HepG2 (cell line): Measurements from ENCODE around the gene IGF2BP1. TPM values are rescaled to one million over a fixed set of nuclear protein-coding genes. Genes with fewer than 3 reads are reported as not detected.

Source experiments
- MTA1 ChIP-seq: sonication (generic); formaldehyde crosslinking; IDR thresholded peaks from 2 replicates; pipeline ENCODE4 v1.4.0; 2020; ENCODE audit warnings: missing genetic modification reagents, mild to moderate bottlenecking, borderline replicate concordance
- MZF1 ChIP-seq: sonication (generic); formaldehyde crosslinking; IDR thresholded peaks from 2 replicates; pipeline ENCODE4 v1.8.1; 2023; ENCODE audit warnings: mild to moderate bottlenecking, missing genetic modification reagents, borderline replicate concordance
- NCOA5 ChIP-seq: sonication (generic); formaldehyde crosslinking; IDR thresholded peaks from 2 replicates; pipeline ENCODE4 v1.4.0; 2020; ENCODE audit warnings: missing genetic modification reagents
- PHF8 ChIP-seq: sonication (generic); formaldehyde crosslinking; IDR thresholded peaks from 2 replicates; pipeline ENCODE4 v1.5.0; 2020; ENCODE audit warnings: missing genetic modification reagents
- SAP130 ChIP-seq: IDR thresholded peaks from 2 replicates; pipeline ENCODE4 v1.6.1; 2016; ENCODE audit warnings: low read depth
- SOX5 ChIP-seq: IDR thresholded peaks from 2 replicates; pipeline ENCODE4 v1.6.1; 2016; ENCODE audit warnings: borderline replicate concordance
- ZFAT ChIP-seq: sonication (generic); formaldehyde crosslinking; conservative IDR thresholded peaks from 2 replicates; pipeline ENCODE4 v1.8.1; 2023; ENCODE audit warnings: missing genetic modification reagents, inconsistent platforms
- ZNF317 ChIP-seq: sonication (generic); formaldehyde crosslinking; IDR thresholded peaks from 2 replicates; pipeline ENCODE4 v1.5.0; 2020; ENCODE audit warnings: mild to moderate bottlenecking, missing genetic modification reagents
- ZNF761 ChIP-seq: sonication (generic); formaldehyde crosslinking; conservative IDR thresholded peaks from 2 replicates; pipeline ENCODE4 v1.4.0; 2020; ENCODE audit warnings: mild to moderate bottlenecking, missing genetic modification reagents
- polyA plus RNA-seq, 8 experiments: library from polyadenylated mRNA; depleted of rRNA in 3 of 8; stranded (reverse) in 7 of 8; unstranded in 1 of 8; fragments of >200 nt; fragmentation: Illumina TruSeq in 4 of 8; extraction: Trizol in 4 of 8; gene quantifications; 2 replicates each; pipeline versions ENCODE4 v1.2.1 to v1.2.3, GENCODE V29; 2011 to 2016; ENCODE audit warnings: low read depth in 4 of 8, missing spikeins in 1 of 8, mixed read lengths in 1 of 8; ENCODE audit not compliant: insufficient read depth in 1 of 8
- total RNA-seq, 5 experiments: library from RNA; depleted of rRNA; stranded (reverse); fragments of >200 nt; fragmentation: Illumina TruSeq; extraction: Trizol; gene quantifications; 2 replicates each; pipeline ENCODE4 v1.2.3, GENCODE V29; 2016; ENCODE audit warnings: low read depth in 1 of 5
- TF ChIP-seq, protein P1 (sequence below): sonication (generic); formaldehyde crosslinking; IDR thresholded peaks from 2 replicates; pipeline ENCODE4 v1.9.0; 2021; ENCODE audit warnings: missing genetic modification reagents, mild to moderate bottlenecking, borderline replicate concordance
- TF ChIP-seq, protein P2 (sequence below): fragments of 450-650 bp; IDR thresholded peaks from 2 replicates; pipeline ENCODE4 v1.6.1; 2016
- TF ChIP-seq, protein P3 (sequence below): IDR thresholded peaks from 2 replicates; pipeline ENCODE4 v1.6.1; 2012; ENCODE audit warnings: inconsistent platforms
- TF ChIP-seq, protein P4 (sequence below): sonication (generic); formaldehyde crosslinking; IDR thresholded peaks from 2 replicates; pipeline ENCODE4 v1.4.0; 2020; ENCODE audit warnings: mild to moderate bottlenecking, low read depth, missing genetic modification reagents
- TF ChIP-seq, protein P5 (sequence below): sonication (generic); formaldehyde crosslinking; IDR thresholded peaks from 2 replicates; pipeline ENCODE4 v1.8.0; 2022; ENCODE audit warnings: low read depth, missing genetic modification reagents
- TF ChIP-seq, protein P6 (sequence below): IDR thresholded peaks from 2 replicates; pipeline ENCODE4 v1.4.0; 2020; ENCODE audit warnings: mild to moderate bottlenecking, missing genetic modification reagents
- TF ChIP-seq, protein P7 (sequence below): sonication (generic); formaldehyde crosslinking; IDR thresholded peaks from 2 replicates; pipeline ENCODE4 v1.4.0; 2020; ENCODE audit warnings: missing genetic modification reagents

Gene IGF2BP1
- total and polyA plus RNA-seq, 2 of the 13 experiments (the other 11 are each of a cell fraction or from before 2014, with no cell fraction given): 29.7 to 75.1 TPM

DNA sequence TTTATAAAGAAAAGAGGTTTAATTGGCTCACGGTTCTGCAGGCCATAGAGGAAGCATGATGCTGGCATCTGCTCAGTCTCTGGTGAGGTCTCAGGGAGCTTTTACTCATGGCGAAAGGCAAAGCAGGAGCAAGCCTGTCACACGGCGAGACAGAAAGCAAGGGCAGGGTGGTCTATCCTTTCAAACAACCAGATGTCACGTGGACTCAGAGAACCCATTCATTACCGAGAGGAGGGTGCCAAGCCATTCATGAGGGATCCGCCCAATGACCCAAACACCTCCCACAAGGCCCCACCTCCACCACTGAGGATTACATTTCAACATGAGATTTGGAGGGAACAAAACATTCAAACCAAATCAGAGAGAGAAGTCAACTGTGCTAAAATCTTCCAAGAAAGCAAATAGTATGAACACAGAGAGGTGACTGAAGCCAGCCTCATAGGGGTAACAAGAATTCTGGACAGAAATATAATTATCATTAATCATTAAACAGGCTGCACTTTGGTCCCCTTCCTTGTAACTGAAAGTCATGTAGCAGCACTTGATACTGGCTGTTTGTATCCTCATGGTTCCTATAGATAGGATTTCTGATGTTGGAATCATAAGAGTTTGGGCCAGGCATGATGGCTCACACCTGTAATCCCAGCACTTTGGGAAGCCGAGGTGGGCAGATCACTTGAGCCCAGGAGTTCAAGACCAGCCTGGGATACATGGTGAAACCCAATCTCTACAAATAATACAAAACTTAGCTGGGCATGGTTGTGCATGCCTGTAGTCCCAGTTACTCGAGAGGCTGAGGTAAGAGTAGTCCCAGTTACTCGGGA lies 82.9 kb downstream of the IGF2BP1 start (continued):
- TF ChIP-seq ZNF761 (no peak), PHF8 (CRISPR knock-in tag) (no peak), NCOA5 (no peak), MZF1 (CRISPR knock-in tag) (no peak), SOX5 (CRISPR knock-in tag) (no peak), SAP130 (peak; percentile 43), ZNF317 (no peak), MTA1 (CRISPR knock-in tag) (no peak), ZFAT (CRISPR knock-in tag) (no peak)
- TF ChIP-seq, protein P1, sequence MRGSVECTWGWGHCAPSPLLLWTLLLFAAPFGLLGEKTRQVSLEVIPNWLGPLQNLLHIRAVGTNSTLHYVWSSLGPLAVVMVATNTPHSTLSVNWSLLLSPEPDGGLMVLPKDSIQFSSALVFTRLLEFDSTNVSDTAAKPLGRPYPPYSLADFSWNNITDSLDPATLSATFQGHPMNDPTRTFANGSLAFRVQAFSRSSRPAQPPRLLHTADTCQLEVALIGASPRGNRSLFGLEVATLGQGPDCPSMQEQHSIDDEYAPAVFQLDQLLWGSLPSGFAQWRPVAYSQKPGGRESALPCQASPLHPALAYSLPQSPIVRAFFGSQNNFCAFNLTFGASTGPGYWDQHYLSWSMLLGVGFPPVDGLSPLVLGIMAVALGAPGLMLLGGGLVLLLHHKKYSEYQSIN (CRISPR knock-in tag): no peak
- TF ChIP-seq, protein P2, sequence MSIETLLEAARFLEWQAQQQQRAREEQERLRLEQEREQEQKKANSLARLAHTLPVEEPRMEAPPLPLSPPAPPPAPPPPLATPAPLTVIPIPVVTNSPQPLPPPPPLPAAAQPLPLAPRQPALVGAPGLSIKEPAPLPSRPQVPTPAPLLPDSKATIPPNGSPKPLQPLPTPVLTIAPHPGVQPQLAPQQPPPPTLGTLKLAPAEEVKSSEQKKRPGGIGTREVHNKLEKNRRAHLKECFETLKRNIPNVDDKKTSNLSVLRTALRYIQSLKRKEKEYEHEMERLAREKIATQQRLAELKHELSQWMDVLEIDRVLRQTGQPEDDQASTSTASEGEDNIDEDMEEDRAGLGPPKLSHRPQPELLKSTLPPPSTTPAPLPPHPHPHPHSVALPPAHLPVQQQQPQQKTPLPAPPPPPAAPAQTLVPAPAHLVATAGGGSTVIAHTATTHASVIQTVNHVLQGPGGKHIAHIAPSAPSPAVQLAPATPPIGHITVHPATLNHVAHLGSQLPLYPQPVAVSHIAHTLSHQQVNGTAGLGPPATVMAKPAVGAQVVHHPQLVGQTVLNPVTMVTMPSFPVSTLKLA: no peak
- TF ChIP-seq, protein P3, sequence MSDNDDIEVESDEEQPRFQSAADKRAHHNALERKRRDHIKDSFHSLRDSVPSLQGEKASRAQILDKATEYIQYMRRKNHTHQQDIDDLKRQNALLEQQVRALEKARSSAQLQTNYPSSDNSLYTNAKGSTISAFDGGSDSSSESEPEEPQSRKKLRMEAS: 0 out of 2 replicates have a peak, but pooled peaks have one; percentile 10
- TF ChIP-seq, protein P4, sequence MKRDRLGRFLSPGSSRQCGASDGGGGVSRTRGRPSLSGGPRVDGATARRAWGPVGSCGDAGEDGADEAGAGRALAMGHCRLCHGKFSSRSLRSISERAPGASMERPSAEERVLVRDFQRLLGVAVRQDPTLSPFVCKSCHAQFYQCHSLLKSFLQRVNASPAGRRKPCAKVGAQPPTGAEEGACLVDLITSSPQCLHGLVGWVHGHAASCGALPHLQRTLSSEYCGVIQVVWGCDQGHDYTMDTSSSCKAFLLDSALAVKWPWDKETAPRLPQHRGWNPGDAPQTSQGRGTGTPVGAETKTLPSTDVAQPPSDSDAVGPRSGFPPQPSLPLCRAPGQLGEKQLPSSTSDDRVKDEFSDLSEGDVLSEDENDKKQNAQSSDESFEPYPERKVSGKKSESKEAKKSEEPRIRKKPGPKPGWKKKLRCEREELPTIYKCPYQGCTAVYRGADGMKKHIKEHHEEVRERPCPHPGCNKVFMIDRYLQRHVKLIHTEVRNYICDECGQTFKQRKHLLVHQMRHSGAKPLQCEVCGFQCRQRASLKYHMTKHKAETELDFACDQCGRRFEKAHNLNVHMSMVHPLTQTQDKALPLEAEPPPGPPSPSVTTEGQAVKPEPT (CRISPR knock-in tag): no peak
- TF ChIP-seq, protein P5, sequence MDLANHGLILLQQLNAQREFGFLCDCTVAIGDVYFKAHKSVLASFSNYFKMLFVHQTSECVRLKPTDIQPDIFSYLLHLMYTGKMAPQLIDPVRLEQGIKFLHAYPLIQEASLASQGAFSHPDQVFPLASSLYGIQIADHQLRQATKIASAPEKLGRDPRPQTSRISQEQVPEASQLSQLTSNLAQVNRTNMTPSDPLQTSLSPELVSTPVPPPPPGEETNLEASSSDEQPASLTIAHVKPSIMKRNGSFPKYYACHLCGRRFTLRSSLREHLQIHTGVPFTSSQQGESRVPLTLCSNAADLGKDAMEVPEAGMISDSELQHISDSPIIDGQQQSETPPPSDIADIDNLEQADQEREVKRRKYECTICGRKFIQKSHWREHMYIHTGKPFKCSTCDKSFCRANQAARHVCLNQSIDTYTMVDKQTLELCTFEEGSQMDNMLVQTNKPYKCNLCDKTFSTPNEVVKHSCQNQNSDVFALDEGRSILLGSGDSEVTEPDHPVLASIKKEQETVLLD (CRISPR knock-in tag): no peak
- TF ChIP-seq, protein P6, sequence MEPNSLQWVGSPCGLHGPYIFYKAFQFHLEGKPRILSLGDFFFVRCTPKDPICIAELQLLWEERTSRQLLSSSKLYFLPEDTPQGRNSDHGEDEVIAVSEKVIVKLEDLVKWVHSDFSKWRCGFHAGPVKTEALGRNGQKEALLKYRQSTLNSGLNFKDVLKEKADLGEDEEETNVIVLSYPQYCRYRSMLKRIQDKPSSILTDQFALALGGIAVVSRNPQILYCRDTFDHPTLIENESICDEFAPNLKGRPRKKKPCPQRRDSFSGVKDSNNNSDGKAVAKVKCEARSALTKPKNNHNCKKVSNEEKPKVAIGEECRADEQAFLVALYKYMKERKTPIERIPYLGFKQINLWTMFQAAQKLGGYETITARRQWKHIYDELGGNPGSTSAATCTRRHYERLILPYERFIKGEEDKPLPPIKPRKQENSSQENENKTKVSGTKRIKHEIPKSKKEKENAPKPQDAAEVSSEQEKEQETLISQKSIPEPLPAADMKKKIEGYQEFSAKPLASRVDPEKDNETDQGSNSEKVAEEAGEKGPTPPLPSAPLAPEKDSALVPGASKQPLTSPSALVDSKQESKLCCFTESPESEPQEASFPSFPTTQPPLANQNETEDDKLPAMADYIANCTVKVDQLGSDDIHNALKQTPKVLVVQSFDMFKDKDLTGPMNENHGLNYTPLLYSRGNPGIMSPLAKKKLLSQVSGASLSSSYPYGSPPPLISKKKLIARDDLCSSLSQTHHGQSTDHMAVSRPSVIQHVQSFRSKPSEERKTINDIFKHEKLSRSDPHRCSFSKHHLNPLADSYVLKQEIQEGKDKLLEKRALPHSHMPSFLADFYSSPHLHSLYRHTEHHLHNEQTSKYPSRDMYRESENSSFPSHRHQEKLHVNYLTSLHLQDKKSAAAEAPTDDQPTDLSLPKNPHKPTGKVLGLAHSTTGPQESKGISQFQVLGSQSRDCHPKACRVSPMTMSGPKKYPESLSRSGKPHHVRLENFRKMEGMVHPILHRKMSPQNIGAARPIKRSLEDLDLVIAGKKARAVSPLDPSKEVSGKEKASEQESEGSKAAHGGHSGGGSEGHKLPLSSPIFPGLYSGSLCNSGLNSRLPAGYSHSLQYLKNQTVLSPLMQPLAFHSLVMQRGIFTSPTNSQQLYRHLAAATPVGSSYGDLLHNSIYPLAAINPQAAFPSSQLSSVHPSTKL (CRISPR knock-in tag): peak; percentile 62
- TF ChIP-seq, protein P7, sequence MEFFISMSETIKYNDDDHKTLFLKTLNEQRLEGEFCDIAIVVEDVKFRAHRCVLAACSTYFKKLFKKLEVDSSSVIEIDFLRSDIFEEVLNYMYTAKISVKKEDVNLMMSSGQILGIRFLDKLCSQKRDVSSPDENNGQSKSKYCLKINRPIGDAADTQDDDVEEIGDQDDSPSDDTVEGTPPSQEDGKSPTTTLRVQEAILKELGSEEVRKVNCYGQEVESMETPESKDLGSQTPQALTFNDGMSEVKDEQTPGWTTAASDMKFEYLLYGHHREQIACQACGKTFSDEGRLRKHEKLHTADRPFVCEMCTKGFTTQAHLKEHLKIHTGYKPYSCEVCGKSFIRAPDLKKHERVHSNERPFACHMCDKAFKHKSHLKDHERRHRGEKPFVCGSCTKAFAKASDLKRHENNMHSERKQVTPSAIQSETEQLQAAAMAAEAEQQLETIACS (CRISPR knock-in tag): no peak
